ENCODE results near the gene KIF26A.
"Not testable (repeated sequence)": the region's sequence is repeated elsewhere in the genome, so short reads cannot be mapped to it uniquely, and the experiment has no call there.

DNA sequence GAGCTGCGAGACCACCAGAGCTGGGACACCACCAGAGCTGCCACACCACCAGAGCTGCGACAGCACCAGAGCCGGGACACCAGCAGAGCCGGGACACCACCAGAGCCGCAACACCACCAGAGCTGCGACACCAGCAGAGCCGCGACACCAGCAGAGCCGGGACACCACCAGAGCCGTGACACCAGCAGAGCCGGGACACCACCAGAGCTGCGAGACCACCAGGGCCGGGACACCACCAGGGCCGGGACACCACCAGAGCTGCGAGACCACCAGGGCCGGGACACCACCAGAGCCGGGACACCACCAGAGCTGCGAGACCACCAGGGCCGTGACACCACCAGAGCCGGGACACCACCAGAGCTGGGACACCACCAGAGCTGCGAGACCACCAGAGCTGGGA is 69.9 kb downstream of the KIF26A start:
- TF ChIP-seq CTCF (conservative IDR thresholded peaks at IDR 0.05; ENCODE audit: low read depth, low read length); EZH2phosphoT487 (IDR thresholded peaks at IDR 0.05; ENCODE audit: borderline replicate concordance, low read length): not testable (repeated sequence)
